ENCODE data around the gene TMA7B.

TMA7B gene

GRCh38 chr22:39938509-39939111, 21.6 kb upstream of the TMA7B start:
- TF ChIP-seq CTCF (IDR thresholded peaks at IDR 0.05; ENCODE audit: low read depth, low read length, missing control alignments), result no peak
- H3K4me3 ChIP-seq (ENCODE audit: low read depth, low read length), result no peak overlapping the region
- DNase-seq (ENCODE audit: low read depth), result no peak

GRCh38 chr22:39939830-39940229, 20.4 kb upstream of the TMA7B start:
- TF ChIP-seq CTCF (IDR thresholded peaks at IDR 0.05; ENCODE audit: low read depth, low read length, missing control alignments), result no peak
- DNase-seq (ENCODE audit: low read depth), result no peak

GRCh38 chr22:39940757-39941305, 19.4 kb upstream of the TMA7B start:
- DNase-seq (ENCODE audit: low read depth), result no peak
- H3K4me3 ChIP-seq (ENCODE audit: low read depth, low read length), result no peak overlapping the region
- peak; percentile 26 for TF ChIP-seq CTCF (IDR thresholded peaks at IDR 0.05; ENCODE audit: low read depth, low read length, missing control alignments)

More at GRCh38 chr22:39939830-39940229, 20.4 kb upstream of the TMA7B start:
- H3K4me3 ChIP-seq (ENCODE audit: low read depth, low read length), result no peak overlapping the region

- no peak for DNase-seq (ENCODE audit: low read depth)
- no peak overlapping the region for H3K4me3 ChIP-seq (ENCODE audit: low read depth, low read length)
- TF ChIP-seq CTCF (IDR thresholded peaks at IDR 0.05; ENCODE audit: low read depth, low read length, missing control alignments), result no peak
Observed at GRCh38 chr22:39941601-39942000, 18.6 kb upstream of the TMA7B start.

- TF ChIP-seq CTCF (IDR thresholded peaks at IDR 0.05; ENCODE audit: low read depth, low read length, missing control alignments), result no peak
- no peak for DNase-seq (ENCODE audit: low read depth)
- no peak overlapping the region for H3K4me3 ChIP-seq (ENCODE audit: low read depth, low read length)
Observed at GRCh38 chr22:39942439-39943230, 17.6 kb upstream of the TMA7B start.

- DNase-seq (ENCODE audit: low read depth), result no peak
- TF ChIP-seq CTCF (IDR thresholded peaks at IDR 0.05; ENCODE audit: low read depth, low read length, missing control alignments), result peak; percentile 31
- H3K4me3 ChIP-seq (ENCODE audit: low read depth, low read length), result no peak overlapping the region
Observed at GRCh38 chr22:39943337-39943736, 16.9 kb upstream of the TMA7B start.
